H1 (cell line): ENCODE results near the gene SPAG16. TPM values are rescaled to one million over a fixed set of nuclear protein-coding genes. Genes with fewer than 3 reads are reported as not detected.

Experiments
- CTCF ChIA-PET: fragments of 300-600 bp; sonication (Branson Sonifier 250); formaldehyde crosslinking; loops from one replicate; lab custom pipeline; 2021; ENCODE audit not compliant: partially characterized antibody; lab: Charles Lee
- POLR2A ChIA-PET: fragments of 300-600 bp; sonication (Branson Sonifier 250); formaldehyde crosslinking; loops from one replicate; lab custom pipeline; 2021; ENCODE audit warnings: inconsistent platforms; ENCODE audit not compliant: partially characterized antibody; lab: Charles Lee
- DNase-seq, 2 experiments: peaks; one replicate each; pipeline versions ENCODE4 v3.0.0 to v3.0.0-alpha.2; 2010 to 2022; ENCODE audit warnings: low spot score in 2 of 2, low read depth in 1 of 2, mixed read lengths in 1 of 2
- FAIRE-seq: peaks from 2 replicates; lab custom pipeline; 2011; peaks lifted over from hg19 to GRCh38; lab: Jason Lieb, UNC
- H2AFZ ChIP-seq: 2 replicates; pipeline ENCODE4 v1.8.1; 2012; ENCODE audit warnings: low read length, inconsistent platforms
- H2AK5ac ChIP-seq: 2 replicates; pipeline ENCODE4 v1.6.1; 2013; ENCODE audit warnings: low read depth, low read length
- H2BK120ac ChIP-seq: replicated peaks from 2 replicates; pipeline ENCODE3; 2013; ENCODE audit warnings: low read depth, low read length, inconsistent platforms
- H2BK12ac ChIP-seq: 2 replicates; pipeline ENCODE4 v1.6.1; 2013; ENCODE audit warnings: low read depth, low read length
- H2BK15ac ChIP-seq: 2 replicates; pipeline ENCODE4 v1.6.1; 2013; ENCODE audit warnings: low read length
- H2BK20ac ChIP-seq: 2 replicates; pipeline ENCODE4 v1.6.1; 2013; ENCODE audit warnings: low read length
- H2BK5ac ChIP-seq: 2 replicates; pipeline ENCODE4 v1.6.1; 2013; ENCODE audit warnings: low read depth, low read length
- H3K14ac ChIP-seq: 2 replicates; pipeline ENCODE4 v1.6.1; 2013; ENCODE audit warnings: inconsistent platforms; ENCODE audit not compliant: insufficient read length
- H3K18ac ChIP-seq: 2 replicates; pipeline ENCODE4 v1.6.1; 2013; ENCODE audit warnings: low read length; ENCODE audit errors: extremely low read depth
- H3K23ac ChIP-seq: 2 replicates; pipeline ENCODE4 v1.6.1; 2013; ENCODE audit warnings: inconsistent platforms; ENCODE audit not compliant: insufficient read length
- H3K23me2 ChIP-seq: 2 replicates; pipeline ENCODE4 v1.6.1; 2013; ENCODE audit warnings: low read depth, low read length
- H3K27ac ChIP-seq: 2 replicates; pipeline ENCODE4 v1.6.1; 2011; ENCODE audit warnings: low read depth, low read length, inconsistent platforms
- H3K27me3 ChIP-seq, 4 experiments: replicated peaks in 1 of 4; 1 replicate in 1 of 4; 2 replicates in 3 of 4; pipeline versions ENCODE4 v1.6.1 to v1.8.1; 2011 to 2013; ENCODE audit warnings: low read length in 3 of 4, mild to moderate bottlenecking in 3 of 4, inconsistent platforms in 2 of 4, mixed read lengths in 2 of 4, moderate library complexity in 1 of 4; ENCODE audit not compliant: control insufficient read depth in 3 of 4, insufficient read depth in 3 of 4; ENCODE audit errors: extremely low read depth in 1 of 4
- H3K36me3 ChIP-seq, 4 experiments: 2 replicates each; pipeline versions ENCODE4 v1.6.1 to v1.8.1; 2011 to 2013; ENCODE audit warnings: mild to moderate bottlenecking in 4 of 4, low read length in 3 of 4, moderate library complexity in 2 of 4, control low read depth in 1 of 4, inconsistent platforms in 1 of 4; ENCODE audit not compliant: insufficient read depth in 4 of 4, control insufficient read depth in 2 of 4
- H3K4ac ChIP-seq: replicated peaks from 2 replicates; pipeline ENCODE3; 2013; ENCODE audit warnings: low read length, low read depth, mixed read lengths, inconsistent platforms; ENCODE audit not compliant: insufficient read length
- H3K4me1 ChIP-seq, 4 experiments: replicated peaks in 1 of 4; 1 replicate in 1 of 4; 2 replicates in 3 of 4; pipeline versions ENCODE4 v1.6.1 to v1.8.1; 2011 to 2013; ENCODE audit warnings: low read length in 3 of 4, inconsistent platforms in 2 of 4, mixed read lengths in 1 of 4; ENCODE audit not compliant: insufficient read depth in 4 of 4, control insufficient read depth in 3 of 4
- H3K4me2 ChIP-seq, 2 experiments: 2 replicates each; pipeline versions ENCODE4 v1.6.1 to v1.8.1; 2011 to 2013; ENCODE audit warnings: low read depth in 2 of 2, low read length in 2 of 2, control low read depth in 1 of 2, inconsistent platforms in 1 of 2, mild to moderate bottlenecking in 1 of 2; ENCODE audit not compliant: insufficient read depth in 1 of 2
- H3K4me3 ChIP-seq, 4 experiments: fragments of 200-600, 300-600 bp in 1 of 4; sonication (generic), shearing (Covaris generic), sonication (Bioruptor Twin) in 1 of 4; 2 replicates each; pipeline versions ENCODE4 v1.5.1 to v1.8.1; 2011 to 2016; ENCODE audit warnings: low read length in 4 of 4, low read depth in 3 of 4, control low read depth in 2 of 4, inconsistent platforms in 2 of 4, mild to moderate bottlenecking in 2 of 4, mixed read lengths in 1 of 4, moderate library complexity in 1 of 4; ENCODE audit not compliant: insufficient read depth in 2 of 4; ENCODE audit errors: extremely low read depth in 1 of 4
- H3K56ac ChIP-seq: replicated peaks from 2 replicates; pipeline ENCODE3; 2013; ENCODE audit warnings: low read depth, mild to moderate bottlenecking, mixed read lengths, low read length, inconsistent platforms; ENCODE audit not compliant: insufficient read length
- H3K79me1 ChIP-seq: 2 replicates; pipeline ENCODE4 v1.6.1; 2013; ENCODE audit warnings: low read depth, low read length, control low read depth
- H3K79me2 ChIP-seq, 2 experiments: 2 replicates each; pipeline versions ENCODE4 v1.6.1 to v1.8.1; 2012 to 2013; ENCODE audit warnings: low read length in 2 of 2, mild to moderate bottlenecking in 2 of 2, inconsistent platforms in 1 of 2; ENCODE audit not compliant: insufficient read depth in 2 of 2, control insufficient read depth in 1 of 2
- H3K9ac ChIP-seq, 4 experiments: replicated peaks in 1 of 4; 1 replicate in 1 of 4; 2 replicates in 3 of 4; pipeline versions ENCODE4 v1.6.1 to v1.8.1; 2011 to 2013; ENCODE audit warnings: low read depth in 3 of 4, low read length in 3 of 4, control low read depth in 2 of 4, mild to moderate bottlenecking in 2 of 4, moderate library complexity in 2 of 4, inconsistent platforms in 1 of 4; ENCODE audit errors: extremely low read depth in 1 of 4
- H3K9me3 ChIP-seq, 2 experiments: 2 replicates each; pipeline versions ENCODE4 v1.6.1 to v1.8.1; 2012 to 2013; ENCODE audit warnings: mild to moderate bottlenecking in 2 of 2, moderate library complexity in 2 of 2, control low read depth in 1 of 2, inconsistent platforms in 1 of 2, low read depth in 1 of 2, low read length in 1 of 2, mixed read lengths in 1 of 2; ENCODE audit not compliant: insufficient read depth in 2 of 2
- H4K20me1 ChIP-seq, 2 experiments: replicated peaks in 1 of 2; 2 replicates each; pipeline versions ENCODE3 to v1.8.1; 2011 to 2013; ENCODE audit warnings: inconsistent platforms in 2 of 2, low read length in 2 of 2, mild to moderate bottlenecking in 1 of 2; ENCODE audit not compliant: insufficient read depth in 2 of 2, control insufficient read depth in 1 of 2
- H4K5ac ChIP-seq: 2 replicates; pipeline ENCODE4 v1.6.1; 2013; ENCODE audit warnings: low read length, low read depth, mixed read lengths, inconsistent platforms; ENCODE audit not compliant: insufficient read length
- H4K8ac ChIP-seq: 2 replicates; pipeline ENCODE4 v1.8.0; 2013; ENCODE audit warnings: mild to moderate bottlenecking, moderate library complexity, low read length, inconsistent platforms; ENCODE audit not compliant: insufficient read depth; ENCODE audit errors: extremely low read depth
- H4K91ac ChIP-seq: replicated peaks from 2 replicates; pipeline ENCODE3; 2013; ENCODE audit warnings: low read length, mixed read lengths, inconsistent platforms; ENCODE audit not compliant: insufficient read length
- BACH1 ChIP-seq: IDR thresholded peaks from 2 replicates; pipeline ENCODE4 v1.6.1; 2012; ENCODE audit warnings: low read length, improper control_type of control experiment
- BRCA1 ChIP-seq: IDR thresholded peaks from 2 replicates; pipeline ENCODE4 v1.6.1; 2012; ENCODE audit warnings: low read depth, low read length, improper control_type of control experiment
- CBX8 ChIP-seq: fragments of 300-800, 300-1000 bp; sonication (generic); IDR thresholded peaks from 2 replicates; pipeline ENCODE4 v1.7.1; 2016; ENCODE audit warnings: low read depth, low read length, borderline replicate concordance
- CREB1 ChIP-seq: IDR thresholded peaks from 2 replicates; pipeline ENCODE4 v1.6.1; 2012; ENCODE audit warnings: inconsistent platforms
- CTBP2 ChIP-seq: IDR thresholded peaks from 2 replicates; pipeline ENCODE4 v1.7.0; 2011; ENCODE audit warnings: borderline replicate concordance, mild to moderate bottlenecking, moderate library complexity, mixed read lengths, low read length; ENCODE audit not compliant: insufficient read depth, insufficient read length
- EZH2 ChIP-seq: fragments of 200-600 bp; sonication (generic); IDR thresholded peaks from 2 replicates; pipeline ENCODE4 v1.7.1; 2012; ENCODE audit warnings: low read depth, mild to moderate bottlenecking, moderate library complexity, low read length, inconsistent platforms; ENCODE audit not compliant: severe bottlenecking
- JUND ChIP-seq: IDR thresholded peaks from 2 replicates; pipeline ENCODE4 v1.6.1; 2011; ENCODE audit warnings: mild to moderate bottlenecking, improper control_type of control experiment, low read length
- KDM4A ChIP-seq: IDR thresholded peaks from one replicate; pipeline ENCODE4 v1.7.1; 2012; ENCODE audit warnings: low read depth, mild to moderate bottlenecking, moderate library complexity, low read length, inconsistent platforms; ENCODE audit not compliant: severe bottlenecking
- KDM5A ChIP-seq: fragments of 200-600 bp; IDR thresholded peaks from 2 replicates; pipeline ENCODE4 v1.7.1; 2012; ENCODE audit warnings: mild to moderate bottlenecking, low read length, inconsistent platforms, mixed read lengths
- MAFK ChIP-seq: IDR thresholded peaks from 2 replicates; pipeline ENCODE4 v1.6.1; 2012; ENCODE audit warnings: low read depth, mild to moderate bottlenecking, improper control_type of control experiment, low read length
- POLR2A ChIP-seq, 2 experiments: IDR thresholded peaks; 1 replicate in 1 of 2; 2 replicates in 1 of 2; pipeline ENCODE4 v1.6.1; 2011; ENCODE audit warnings: low read depth in 2 of 2, low read length in 2 of 2, mild to moderate bottlenecking in 2 of 2; ENCODE audit errors: control extremely low read depth in 1 of 2
- POLR2AphosphoS5 ChIP-seq: IDR thresholded peaks from 2 replicates; pipeline ENCODE4 v1.6.1; 2011; ENCODE audit warnings: low read depth, low read length
- SIX5 ChIP-seq: IDR thresholded peaks from 2 replicates; pipeline ENCODE4 v1.6.1; 2011; ENCODE audit warnings: mild to moderate bottlenecking, low read depth, low read length
- SP2 ChIP-seq: IDR thresholded peaks from 2 replicates; pipeline ENCODE4 v1.6.1; 2012; ENCODE audit warnings: mild to moderate bottlenecking, low read length, inconsistent platforms
- SP4 ChIP-seq: IDR thresholded peaks from 2 replicates; pipeline ENCODE4 v1.6.1; 2012; ENCODE audit warnings: low read length, inconsistent platforms
- SRF ChIP-seq: IDR thresholded peaks from 2 replicates; pipeline ENCODE4 v1.6.1; 2011; ENCODE audit warnings: mild to moderate bottlenecking, low read depth, low read length, moderate library complexity
- TEAD4 ChIP-seq: IDR thresholded peaks from 2 replicates; pipeline ENCODE4 v1.6.1; 2012; ENCODE audit warnings: low read depth, low read length, inconsistent platforms, mixed read lengths
- WGBS, 2 experiments: shearing (Covaris generic) in 1 of 2; methylation state at CpG; one replicate each; pipeline versions ENCODE4 v1.1.6 to v1.1.7; 2013 to 2015; ENCODE audit warnings: low lambda C conversion rate in 2 of 2, mixed read lengths in 2 of 2, inconsistent platforms in 1 of 2, low coverage in 1 of 2, missing lambda C conversion rate in 1 of 2; ENCODE audit not compliant: insufficient replicate concordance in 2 of 2, insufficient coverage in 1 of 2, insufficient read length in 1 of 2; ENCODE audit errors: extremely low coverage in 1 of 2, missing lambda C conversion rate in 1 of 2; 5-methylcytosine and 5-hydroxymethylcytosine counted together
- polyA plus RNA-seq, 7 experiments: library from polyadenylated mRNA; depleted of rRNA in 3 of 7; stranded (reverse) in 5 of 7; unstranded in 2 of 7; fragments of >200 nt in 5 of 7; fragments of 200-250 nt in 2 of 7; gene quantifications; 1 replicate in 5 of 7; 2 replicates in 1 of 7; 4 replicates in 1 of 7; pipeline versions ENCODE4 v1.2.1 to v1.2.3, GENCODE V29; 2011 to 2013; ENCODE audit warnings: missing spikeins in 2 of 7, mixed read lengths in 2 of 7
- total RNA-seq: library from RNA; stranded (reverse); fragmentation: NEBNext Ultra II Directional; extraction: Animal tissue kit (Norgen Biotek cat#: 25700); gene quantifications from 2 replicates; pipeline ENCODE4 v1.2.1, GENCODE V29; 2021

Gene SPAG16
- total and polyA plus RNA-seq, 2 of the 8 experiments (the other 6 are each of a cell fraction or from before 2014, with no cell fraction given) = 6.0 to 14.9 TPM

DNA sequence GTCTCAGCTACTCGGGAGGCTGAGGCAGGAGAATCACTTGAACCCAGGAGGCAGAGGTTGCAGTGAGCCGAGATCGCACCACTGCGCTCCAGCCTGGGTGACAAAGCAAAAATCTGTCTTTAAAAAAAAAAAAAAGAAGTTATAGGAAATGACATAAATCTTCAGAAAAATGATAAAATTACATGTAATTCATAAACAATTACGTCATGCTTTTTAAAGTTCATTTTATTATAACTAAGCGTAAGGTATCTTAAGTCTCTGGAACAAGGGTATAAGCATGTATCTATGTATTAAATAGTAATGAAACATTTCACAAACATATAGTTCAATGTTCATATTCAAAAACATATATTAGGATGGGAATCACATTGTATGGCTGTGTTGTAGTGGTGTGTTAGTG lies 425.9 kb downstream of the SPAG16 start:
- no peak overlapping the region for H4K8ac ChIP-seq
- no peak overlapping the region for H2BK120ac ChIP-seq
- H3K14ac ChIP-seq = no peak overlapping the region
- ChIA-PET CTCF (interaction anchor here (1.3 kb wide), 1 partner anchor 15 kb away, joined by 3 read pairs; no protein-coding TSS in a partner anchor), POLR2A (no interaction called here)
- H2BK20ac ChIP-seq = no peak overlapping the region
- 96% methylated on average over 6 of the region's 6 CpGs; no CpG with 5 or more reads in 1 of the 2 experiments for WGBS, 2 experiments
- H3K23ac ChIP-seq = no peak overlapping the region
- no peak overlapping the region for H2AK5ac ChIP-seq
- H3K36me3 ChIP-seq = no peaks in the 10 kb centered on the region
- no peak overlapping the region for H4K91ac ChIP-seq
- no peak overlapping the region for H3K18ac ChIP-seq
- H3K56ac ChIP-seq = no peak overlapping the region
- peaks cover 0 to 1% (median 0%) of the 10 kb centered on the region in 4 experiments; a peak in 1 of 7 replicates for H3K27me3 ChIP-seq
- H4K5ac ChIP-seq = no peak overlapping the region
- no peak overlapping the region for H3K27ac ChIP-seq
- H3K4ac ChIP-seq = no peak overlapping the region
- no peak overlapping the region for H3K9ac ChIP-seq
- DNase-seq = no peak
- no peak for FAIRE-seq
- H3K9me3 ChIP-seq = no peaks in the 10 kb centered on the region
- H3K4me3 ChIP-seq = no peak overlapping the region
- no peaks in the 10 kb centered on the region for H3K79me2 ChIP-seq
- H2BK5ac ChIP-seq = no peak overlapping the region
- H3K4me1 ChIP-seq = no peaks in the 10 kb centered on the region
- H4K20me1 ChIP-seq = no peaks in the 10 kb centered on the region
- H3K79me1 ChIP-seq = no peaks in the 10 kb centered on the region
- no peak overlapping the region for H2AFZ ChIP-seq
- no peak overlapping the region for H2BK12ac ChIP-seq
- H3K4me2 ChIP-seq = no peak overlapping the region
- no peaks in the 10 kb centered on the region for H3K23me2 ChIP-seq
- H2BK15ac ChIP-seq = no peak overlapping the region
- TF ChIP-seq KDM4A (no peak), POLR2AphosphoS5 (no peak), MAFK (no peak), CBX8 (no peak), KDM5A (no peak), SP4 (no peak), BRCA1 (no peak), BACH1 (no peak), SP2 (no peak), TEAD4 (no peak), JUND (no peak), SRF (no peak), CREB1 (no peak), EZH2 (no peak), SIX5 (no peak), POLR2A (IDR thresholded peaks at IDR 0.05; ENCODE audit: control extremely low read depth in 1 of 2, low read depth in 2 of 2, low read length in 2 of 2) (no peak), CTBP2 (no peak)
